ENCODE data around the gene ATP6AP1. TPM values are rescaled to one million over a fixed set of nuclear protein-coding genes. Genes with fewer than 3 reads are reported as not detected.
A peak's percentile ranks its signal among the peaks of the same experiment; 100 is the strongest.

Gene ATP6AP1
- total RNA-seq (2014; rRNA removed; shearing (Covaris generic)) (52.1 and 53.4 TPM in 2 replicates), polyA plus RNA-seq (2016; fragmentation: Nextera tagmentation; extraction: Ambion mirVana) (37.7 and 39.4 TPM in 2 replicates)
- long read RNA-seq, transcript ATP6AP1-201 (10 exons, 2,099 nt): major isoform, 20 of 22 reads
- long read RNA-seq, partial matches to known transcripts: 1 of 22 reads
- long read RNA-seq, other reads (novel, unspliced or antisense): 1 of 22 reads

- ATAC-seq: peak; percentile 96
- H3K4me1 ChIP-seq (ENCODE audit: insufficient read depth): no peaks in the 10 kb centered on the region; the same call in 1 of the 2 replicates
- H3K4me3 Mint-ChIP-seq: peak within 1 kb of the TSS; percentile 74
- H3K4me2 ChIP-seq: peak within 1 kb of the TSS; percentile 79
- no peak within 1 kb of the TSS for H3K27ac ChIP-seq (ENCODE audit: low read depth)
- H3K79me2 ChIP-seq (replicated peaks; ENCODE audit: insufficient read depth): peaks cover 11% of the 10 kb centered on the region
- no peaks in the 10 kb centered on the region for H3K9me2 ChIP-seq (ENCODE audit: insufficient read depth)
- DNase-seq (ENCODE audit: low spot score): peak; percentile 92
- no peak within 1 kb of the TSS for H2AFZ ChIP-seq
- H3K4me3 ChIP-seq: peak within 1 kb of the TSS; percentile 62
- no peak within 1 kb of the TSS for H3K27ac Mint-ChIP-seq
- H3K36me3 ChIP-seq (ENCODE audit: insufficient read depth): no peaks in the 10 kb centered on the region
- no peaks in the 10 kb centered on the region for H3K9me3 Mint-ChIP-seq
- no peaks in the 10 kb centered on the region for H3F3A ChIP-seq (replicated peaks; ENCODE audit: low read depth)
- H3K4me1 Mint-ChIP-seq: peaks cover 15% of the 10 kb centered on the region
- no peaks in the 10 kb centered on the region for H3K27me3 ChIP-seq (ENCODE audit: insufficient read depth)
- peaks cover 4% of the 10 kb centered on the region for H3K27me3 Mint-ChIP-seq (ENCODE audit: insufficient read depth, low read depth, poor library complexity)
- H4K20me1 ChIP-seq (replicated peaks; ENCODE audit: insufficient read depth): no peaks in the 10 kb centered on the region
- peaks cover 10% of the 10 kb centered on the region for H3K36me3 Mint-ChIP-seq (ENCODE audit: low read depth)
- no peak for TF ChIP-seq EZH2phosphoT487 (IDR thresholded peaks at IDR 0.05; ENCODE audit: unreplicated experiment)
- no peak for TF ChIP-seq ZNF331 (CRISPR knock-in tag; IDR thresholded peaks at IDR 0.05; ENCODE audit: low read depth)
- no peak for TF ChIP-seq JUNB (IDR thresholded peaks at IDR 0.05; ENCODE audit: unreplicated experiment)
- no peak for TF ChIP-seq ZNF462 (CRISPR knock-in tag; IDR thresholded peaks at IDR 0.05)
- no peak for TF ChIP-seq STAT1 (IDR thresholded peaks at IDR 0.05; ENCODE audit: unreplicated experiment)
- TF ChIP-seq ZNF114 (CRISPR knock-in tag; IDR thresholded peaks at IDR 0.05): no peak
- TF ChIP-seq NANOG (IDR thresholded peaks at IDR 0.05; ENCODE audit: borderline replicate concordance): no peak
- no peak for TF ChIP-seq REST (IDR thresholded peaks at IDR 0.05; ENCODE audit: unreplicated experiment)
- TF ChIP-seq ETS1 (IDR thresholded peaks at IDR 0.05): no peak
- no peak for TF ChIP-seq EZH2 (IDR thresholded peaks at IDR 0.05; ENCODE audit: low read depth, unreplicated experiment)
- TF ChIP-seq POLR2AphosphoS5 (IDR thresholded peaks at IDR 0.05; ENCODE audit: low read depth): peak; percentile 61
- TF ChIP-seq CREB1 (CRISPR knock-in tag; IDR thresholded peaks at IDR 0.05; ENCODE audit: low read depth): peak; percentile 39; the same call in 1 of the 2 replicates
These were observed at the start of gene ATP6AP1 for GRCh38 chrX:154428176-154429171. ATP6AP1 (plus strand) TSS chrX:154428677; CDS start chrX:154428693, 16 bp downstream.
